NCI-H774 (cell line): ENCODE results near the gene SPNS2.

Experiments
- DNase-seq: peaks from one replicate; lab custom pipeline; 2025; lab: John Stamatoyannopoulos, UW

Gene SPNS2

DNA sequence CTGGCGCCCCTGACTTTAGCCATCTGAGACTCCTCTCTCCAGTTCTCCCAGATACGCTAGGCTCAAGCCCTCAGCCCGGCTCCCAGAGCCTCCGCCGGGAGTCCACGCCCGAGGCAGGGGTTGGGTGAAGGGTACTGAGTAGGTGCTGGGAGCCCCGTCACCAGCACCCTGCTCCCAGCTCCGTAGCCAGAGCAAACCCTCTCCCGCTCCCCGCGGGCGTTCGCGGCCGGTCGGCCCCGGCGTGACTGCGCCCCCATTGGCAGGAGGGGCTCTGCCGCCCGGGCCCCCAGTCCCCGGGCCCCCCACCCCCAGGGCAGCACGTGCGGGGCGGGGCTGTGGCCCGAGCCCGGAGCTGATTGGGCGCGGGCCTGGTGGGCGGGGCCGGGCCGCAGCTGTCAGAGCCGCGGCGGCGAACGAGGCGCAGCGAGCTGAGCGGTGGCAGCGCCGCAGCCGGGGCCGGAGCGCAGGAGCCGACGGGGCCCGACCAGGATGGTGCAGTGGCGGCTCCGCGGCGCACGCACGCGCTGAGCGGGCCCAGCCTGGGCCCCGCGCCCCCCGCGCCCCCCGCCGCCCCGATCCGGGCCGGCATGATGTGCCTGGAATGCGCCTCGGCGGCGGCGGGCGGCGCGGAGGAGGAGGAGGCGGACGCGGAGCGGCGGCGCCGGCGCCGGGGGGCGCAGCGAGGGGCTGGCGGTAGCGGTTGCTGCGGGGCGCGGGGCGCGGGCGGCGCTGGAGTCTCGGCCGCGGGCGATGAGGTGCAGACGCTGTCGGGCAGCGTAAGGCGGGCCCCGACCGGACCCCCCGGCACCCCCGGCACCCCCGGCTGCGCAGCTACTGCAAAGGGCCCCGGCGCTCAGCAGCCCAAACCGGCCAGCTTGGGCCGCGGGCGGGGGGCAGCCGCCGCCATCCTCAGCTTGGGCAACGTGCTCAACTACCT lies at the start of gene SPNS2:
Gene SPNS2 (plus strand): TSS at position 421 of the 937 bp plus-strand sequence. CDS start 167 bp downstream, at position 588.
- peak; percentile 27 for DNase-seq

GRCh38 chr17:4449736-4450135 lies 48.9 kb upstream of the SPNS2 start:
- DNase-seq = no peak

DNA sequence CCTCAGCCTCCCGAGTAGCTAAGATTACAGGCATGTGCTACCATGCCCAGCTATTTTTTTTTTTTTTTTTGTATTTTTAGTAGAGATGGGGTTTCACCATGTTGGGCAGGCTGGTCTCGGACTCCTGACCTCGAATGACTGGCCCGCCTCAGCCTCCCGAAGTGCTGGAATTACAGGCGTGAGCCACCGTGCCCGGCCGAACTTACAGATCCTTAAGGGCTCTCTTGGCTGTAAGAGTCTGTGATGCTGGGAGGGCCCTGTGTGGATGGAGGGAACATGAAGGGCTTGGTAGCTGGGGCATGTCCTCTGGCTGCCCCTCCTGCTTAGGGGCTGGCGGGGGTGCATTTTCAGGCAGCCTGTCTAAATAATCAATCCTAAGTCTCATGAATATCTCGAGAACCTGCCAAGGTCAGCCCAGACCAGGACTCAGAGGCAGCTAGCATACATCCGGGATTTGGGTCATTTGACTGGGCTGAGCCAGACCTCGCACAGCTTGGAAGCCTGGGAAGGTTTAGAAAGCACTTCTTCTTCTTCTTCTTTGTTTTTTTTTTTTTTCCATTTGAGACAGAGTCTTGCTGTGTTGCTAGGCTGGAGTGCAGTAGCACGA lies 47.9 kb upstream of the SPNS2 start:
- no peak for DNase-seq

DNA sequence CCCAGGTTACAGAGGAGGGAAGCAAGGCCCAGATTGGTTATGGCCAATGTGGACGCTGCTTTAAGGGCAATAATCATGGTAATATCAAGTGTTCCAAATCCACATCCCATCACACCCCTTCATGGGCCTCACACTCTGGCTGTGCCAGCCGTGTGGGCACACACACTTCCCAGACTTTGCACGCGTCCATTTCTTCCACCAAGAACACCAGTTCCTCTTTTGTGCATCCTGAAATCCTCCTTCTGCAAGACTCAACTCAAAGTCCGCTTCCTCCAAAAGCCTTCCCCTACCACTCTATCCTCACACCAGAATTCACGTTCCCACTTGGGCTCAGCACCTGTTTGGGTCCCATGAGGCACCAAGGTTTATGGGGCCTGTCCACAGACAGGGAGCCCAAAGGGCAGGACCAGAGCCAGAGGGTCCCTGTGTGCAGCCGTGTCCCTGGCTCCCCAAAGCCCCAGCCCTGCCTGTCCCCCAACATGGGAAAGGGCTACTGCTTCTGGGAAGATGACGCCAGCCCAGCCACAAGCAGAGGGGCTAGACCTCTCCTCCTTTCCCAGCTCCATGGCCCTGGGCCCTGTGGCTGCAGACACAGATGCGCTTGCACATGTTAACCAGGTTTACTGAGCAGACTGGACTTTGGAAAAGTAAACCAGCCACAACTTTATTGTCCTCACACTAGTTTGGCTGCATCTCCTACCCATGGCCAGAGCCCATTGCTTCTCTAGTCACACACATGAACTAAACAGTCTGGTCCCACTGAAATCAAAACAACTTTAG lies 44.7 kb upstream of the SPNS2 start:
- DNase-seq = no peak

GRCh38 chr17:4460661-4461060 lies 38.0 kb upstream of the SPNS2 start:
- no peak for DNase-seq

DNA sequence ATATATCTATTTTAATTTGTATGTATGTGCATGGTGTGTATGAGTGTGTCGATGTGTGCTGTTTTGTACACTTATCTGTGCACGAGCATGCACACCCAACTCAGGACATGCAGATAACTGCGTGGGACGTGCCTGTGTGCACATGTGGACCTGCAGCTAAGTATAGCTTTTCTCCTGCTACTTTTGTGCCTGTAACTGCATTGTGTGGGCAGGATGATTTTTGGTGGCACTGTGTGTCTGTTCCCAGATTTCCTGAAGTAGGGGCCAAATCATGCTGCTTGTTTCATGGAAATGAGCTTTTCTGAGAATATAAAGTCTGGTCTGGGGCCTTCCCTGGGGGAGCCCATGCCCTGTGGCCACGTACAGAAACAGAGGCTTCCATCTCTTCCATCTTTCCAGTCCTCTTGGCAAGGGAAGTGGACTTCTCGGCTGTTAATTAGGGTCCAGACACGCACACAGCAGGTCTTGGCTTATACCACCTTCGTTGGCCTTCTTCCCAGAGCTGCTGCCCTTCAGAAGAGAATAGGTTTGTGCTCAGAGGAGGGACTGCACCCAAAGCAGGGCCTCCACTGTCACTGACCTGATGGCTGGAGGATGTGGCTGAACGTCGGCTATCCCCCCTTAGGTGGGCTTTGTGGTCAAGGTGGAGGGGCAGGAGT lies 34.7 kb upstream of the SPNS2 start:
- no peak for DNase-seq

- DNase-seq = no peak
These were observed 32.9 kb upstream of the SPNS2 start for GRCh38 chr17:4465786-4466185.

DNA sequence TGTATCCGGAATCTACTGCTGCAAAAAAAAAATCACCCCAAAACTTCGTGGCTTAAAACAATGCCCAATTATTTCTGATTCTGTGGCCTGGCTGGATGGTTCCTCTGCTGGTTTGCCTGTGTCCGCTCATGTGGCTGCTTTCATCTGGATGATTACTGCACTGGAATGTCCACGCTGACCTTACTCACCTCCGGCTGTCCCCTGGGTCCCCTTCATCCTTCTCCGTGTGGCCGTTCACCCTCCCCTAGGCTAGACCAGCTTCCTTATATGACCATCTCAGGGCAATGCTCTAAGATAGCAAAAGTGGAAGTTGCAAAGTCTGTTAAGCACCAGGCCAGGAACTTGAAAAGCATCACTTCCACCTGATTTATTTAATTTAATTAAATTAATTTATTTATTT lies 31.4 kb upstream of the SPNS2 start:
- no peak for DNase-seq

- DNase-seq = no peak
These were observed 29.1 kb upstream of the SPNS2 start for GRCh38 chr17:4469552-4469951.

DNA sequence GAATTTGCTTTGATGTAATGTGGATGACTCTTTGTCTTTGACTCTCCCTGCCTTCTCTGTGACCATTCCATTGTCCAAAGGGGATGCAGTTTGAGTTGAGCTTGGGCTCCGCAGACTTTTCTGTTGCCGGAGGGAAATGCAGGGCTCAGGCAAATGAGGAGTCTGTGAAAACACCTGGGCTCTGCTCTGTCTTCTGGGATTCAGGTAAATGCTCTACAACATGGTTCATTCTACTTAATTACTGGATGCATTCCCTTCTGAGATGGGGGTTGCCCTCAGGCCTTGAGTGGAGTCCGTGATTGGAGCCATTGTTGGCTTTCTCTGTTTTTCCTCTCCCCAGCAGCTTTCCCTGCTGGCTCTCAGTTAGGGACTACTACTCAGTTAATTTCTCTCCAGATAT lies 26.4 kb upstream of the SPNS2 start:
- no peak for DNase-seq

- DNase-seq = no peak
These were observed 24.6 kb upstream of the SPNS2 start for GRCh38 chr17:4474093-4474492.

GRCh38 chr17:4475001-4475400 lies 23.7 kb upstream of the SPNS2 start:
- DNase-seq = no peak

GRCh38 chr17:4475463-4475862 lies 23.2 kb upstream of the SPNS2 start:
- DNase-seq = no peak

DNA sequence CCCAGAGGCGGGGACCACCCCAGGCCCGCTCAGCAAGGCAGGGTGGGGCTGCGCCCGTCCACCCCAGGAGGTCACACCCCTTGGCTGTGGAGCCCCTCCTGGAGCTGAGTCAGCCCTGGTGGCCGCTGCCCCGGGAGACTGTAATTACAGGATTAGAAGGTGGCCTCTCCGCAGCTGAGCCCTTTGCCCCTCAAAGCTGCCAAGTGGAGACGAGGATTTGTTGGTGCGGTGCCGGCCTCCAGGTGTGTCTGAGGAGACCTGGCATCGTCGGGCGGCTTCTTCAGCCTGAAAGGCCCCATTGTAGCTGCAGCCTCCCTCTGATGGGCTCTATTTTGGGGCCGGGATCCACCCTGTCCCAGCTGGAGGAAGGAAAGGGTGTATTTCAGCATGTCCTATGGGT lies 22.7 kb upstream of the SPNS2 start:
- no peak for DNase-seq

- no peak for DNase-seq
These were observed 22.1 kb upstream of the SPNS2 start for GRCh38 chr17:4476511-4477070.

DNA sequence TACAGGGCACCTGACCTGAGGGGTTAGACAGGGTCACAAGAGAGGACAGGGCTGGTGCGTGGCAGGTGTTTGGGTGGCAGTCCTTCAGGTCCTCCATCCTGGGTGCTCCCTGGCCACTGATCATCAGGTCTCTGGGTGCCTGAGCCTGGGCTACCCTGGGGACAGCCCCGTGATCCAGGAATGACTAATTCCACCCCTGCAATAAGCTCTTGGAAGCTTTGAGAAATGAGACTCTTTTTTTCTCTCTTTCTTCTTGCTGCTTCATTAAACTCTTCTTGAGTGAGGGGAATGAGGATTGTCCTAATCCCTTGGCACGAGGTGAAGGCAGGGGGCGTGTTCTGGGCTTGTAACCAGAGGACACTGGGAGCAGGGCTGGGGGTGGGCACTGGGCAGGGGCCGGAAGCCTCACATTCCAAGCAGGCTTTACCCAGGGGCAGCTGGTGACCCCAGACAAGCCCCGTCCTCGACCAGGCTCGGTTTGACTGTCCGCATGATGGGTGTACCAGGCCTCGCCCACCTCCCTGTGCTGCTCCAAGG lies 21.4 kb upstream of the SPNS2 start:
- no peak for DNase-seq

DNA sequence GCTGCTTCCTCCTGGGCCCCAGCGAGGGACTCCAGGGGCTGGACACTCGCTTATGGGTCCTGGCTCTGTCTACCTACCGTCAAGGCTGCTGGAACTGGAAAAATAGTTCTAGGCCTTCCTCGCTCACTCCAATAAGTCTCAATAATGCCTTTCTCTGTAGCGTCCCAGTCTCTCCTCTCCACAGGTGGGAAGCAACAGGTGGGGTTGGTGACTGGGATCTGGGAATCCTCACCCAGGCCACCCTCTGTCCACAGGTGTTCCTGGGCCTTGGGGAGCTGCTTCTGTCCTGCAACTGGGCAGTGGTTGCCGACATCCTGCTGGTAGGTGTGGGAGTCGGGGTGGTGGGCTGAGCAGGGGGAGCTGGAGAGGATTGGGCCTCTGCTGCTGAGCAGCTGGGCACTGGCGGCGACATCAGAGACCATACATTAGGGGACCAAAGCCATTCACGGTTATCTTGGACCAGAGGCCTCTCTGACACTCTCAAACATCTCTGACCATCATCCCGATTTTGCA lies 20.3 kb upstream of the SPNS2 start:
- no peak for DNase-seq

- DNase-seq = no peak
These were observed 19.2 kb upstream of the SPNS2 start for GRCh38 chr17:4479340-4479981.

- DNase-seq = no peak
These were observed 18.5 kb upstream of the SPNS2 start for GRCh38 chr17:4479982-4480751.
